Peyer's patch (tissue), 4 donors: Measurements from ENCODE around the gene NUDT1. TPM values are rescaled to one million over a fixed set of nuclear protein-coding genes. Genes with fewer than 3 reads are reported as not detected.
A peak's percentile ranks its signal among the peaks of the same experiment; 100 is the strongest.

Experiments used
- DNase-seq, 3 donors: peaks; one replicate each; pipeline ENCODE4 v3.0.0-alpha.2; 2017 to 2019
- H3K27ac ChIP-seq, 4 donors: fragments of 200-600 bp; sonication (generic); one replicate each; pipeline ENCODE4 v1.5.1; 2016 to 2019
- H3K27me3 ChIP-seq, 2 donors: fragments of 200-600 bp; sonication (generic); one replicate each; pipeline ENCODE4 v1.5.1; 2019
- H3K36me3 ChIP-seq, 3 donors: fragments of 200-600 bp; sonication (generic); one replicate each; pipeline ENCODE4 v1.5.1; 2016 to 2019
- H3K4me1 ChIP-seq, 4 donors: fragments of 200-600 bp; sonication (generic); one replicate each; pipeline ENCODE4 v1.5.1; 2016 to 2019
- H3K4me3 ChIP-seq, 4 donors: fragments of 200-600 bp; sonication (generic); 1 replicate in 3 of 4; 2 replicates in 1 of 4; pipeline ENCODE4 v1.5.1; 2016 to 2019; ENCODE audit warnings: mild to moderate bottlenecking in 1 of 4
- H3K9me3 ChIP-seq, 4 donors: fragments of 200-600 bp; sonication (generic); one replicate each; pipeline ENCODE4 v1.5.1; 2016 to 2019; ENCODE audit warnings: mild to moderate bottlenecking in 1 of 4
- CTCF ChIP-seq, 6 experiments: fragments of 450-650 bp in 4 of 6; fragments of 200-600 bp in 2 of 6; sonication (generic) in 1 of 6; IDR thresholded peaks; one replicate each; pipeline ENCODE4 v1.5.1; 2017 to 2019; ENCODE audit warnings: antibody characterized with exemption in 6 of 6, mild to moderate bottlenecking in 3 of 6, moderate library complexity in 1 of 6
- POLR2A ChIP-seq, 2 donors: fragments of 450-650 bp; IDR thresholded peaks; one replicate each; pipeline ENCODE4 v1.5.1; 2017; ENCODE audit warnings: antibody characterized with exemption in 2 of 2, mild to moderate bottlenecking in 2 of 2, moderate library complexity in 2 of 2
- total RNA-seq, 4 donors: library from RNA; depleted of rRNA; stranded (reverse); fragments of >200 nt; gene quantifications; one replicate each; pipeline ENCODE4 v1.1.0, GENCODE V29; 2016

The NUDT1 gene
- total RNA-seq, 4 donors from 2014 or later, result 3.2 to 75.1 (median 11.6) TPM

- Histone ChIP-seq H3K27ac (no peak overlapping the region), H3K4me1 (peaks cover 0 to 21% (median 9%) of the 10 kb centered on the region in 4 donors), H3K27me3 (no peaks in the 10 kb centered on the region), H3K9me3 (no peaks in the 10 kb centered on the region), H3K36me3 (no peaks in the 10 kb centered on the region), H3K4me3 (no peak overlapping the region)
- DNase-seq, result no peak
- no peak for TF ChIP-seq POLR2A (IDR thresholded peaks at IDR 0.05)
- TF ChIP-seq CTCF (IDR thresholded peaks at IDR 0.05), result peak; percentile 28 to 50 (median 38)
Observed at GRCh38 chr7:2247141-2247995, 5.3 kb downstream of the NUDT1 start.

- no peaks in the 10 kb centered on the region for H3K9me3 ChIP-seq
- peak overlapping the region in 2 of 4 donors; percentile 8 to 42 for H3K27ac ChIP-seq
- no peaks in the 10 kb centered on the region for H3K27me3 ChIP-seq
- TF ChIP-seq CTCF (IDR thresholded peaks at IDR 0.05) (no peak), POLR2A (IDR thresholded peaks at IDR 0.05) (no peak)
- H3K4me3 ChIP-seq, result no peak overlapping the region
- peaks cover 0 to 13% (median 3%) of the 10 kb centered on the region in 4 donors for H3K4me1 ChIP-seq
- no peaks in the 10 kb centered on the region for H3K36me3 ChIP-seq
- peak in 2 of 3 donors; percentile 33 to 74 for DNase-seq
Observed at GRCh38 chr7:2248984-2249694, 7.1 kb downstream of the NUDT1 start.

GRCh38 chr7:2249744-2250323, 7.8 kb downstream of the NUDT1 start:
- H3K9me3 ChIP-seq, result no peaks in the 10 kb centered on the region
- H3K4me3 ChIP-seq, result no peak overlapping the region
- H3K27ac ChIP-seq, result peak overlapping the region in 1 of 4 donors; percentile 42
- no peak for DNase-seq
- no peak for TF ChIP-seq CTCF (IDR thresholded peaks at IDR 0.05)
- no peak for TF ChIP-seq POLR2A (IDR thresholded peaks at IDR 0.05)
- H3K4me1 ChIP-seq, result peaks cover 0 to 13% (median 3%) of the 10 kb centered on the region in 4 donors
- no peaks in the 10 kb centered on the region for H3K36me3 ChIP-seq
- no peaks in the 10 kb centered on the region for H3K27me3 ChIP-seq

GRCh38 chr7:2251381-2251780, 9.4 kb downstream of the NUDT1 start:
- Histone ChIP-seq H3K4me3 (no peak overlapping the region), H3K4me1 (peaks cover 0 to 13% (median 3%) of the 10 kb centered on the region in 4 donors), H3K36me3 (no peaks in the 10 kb centered on the region), H3K27me3 (no peaks in the 10 kb centered on the region), H3K9me3 (no peaks in the 10 kb centered on the region), H3K27ac (no peak overlapping the region)
- TF ChIP-seq CTCF (IDR thresholded peaks at IDR 0.05) (no peak), POLR2A (IDR thresholded peaks at IDR 0.05) (no peak)
- DNase-seq, result no peak

- TF ChIP-seq POLR2A (IDR thresholded peaks at IDR 0.05) (no peak), CTCF (IDR thresholded peaks at IDR 0.05) (no peak)
- no peaks in the 10 kb centered on the region for H3K9me3 ChIP-seq
- DNase-seq, result no peak
- H3K27me3 ChIP-seq, result no peaks in the 10 kb centered on the region
- peaks cover 0 to 2% (median 0%) of the 10 kb centered on the region in 3 donors for H3K36me3 ChIP-seq
- H3K4me1 ChIP-seq, result peaks cover 0 to 13% (median 3%) of the 10 kb centered on the region in 4 donors
- H3K4me3 ChIP-seq, result no peak overlapping the region
- H3K27ac ChIP-seq, result no peak overlapping the region
Observed at GRCh38 chr7:2251841-2252771, 10.1 kb downstream of the NUDT1 start.
